GM19395 (cell line): ENCODE results near the gene MAP3K12.
"Not testable (repeated sequence)": the region's sequence is repeated elsewhere in the genome, so short reads cannot be mapped to it uniquely, and the experiment has no call there.

Source experiments
- ATAC-seq: cut with Tn5 transposase; IDR thresholded peaks from one replicate; pipeline ENCODE4 v1.9.1; 2021; ENCODE audit warnings: mild to moderate bottlenecking, moderate library complexity; ENCODE audit not compliant: unreplicated experiment

The MAP3K12 gene

DNA sequence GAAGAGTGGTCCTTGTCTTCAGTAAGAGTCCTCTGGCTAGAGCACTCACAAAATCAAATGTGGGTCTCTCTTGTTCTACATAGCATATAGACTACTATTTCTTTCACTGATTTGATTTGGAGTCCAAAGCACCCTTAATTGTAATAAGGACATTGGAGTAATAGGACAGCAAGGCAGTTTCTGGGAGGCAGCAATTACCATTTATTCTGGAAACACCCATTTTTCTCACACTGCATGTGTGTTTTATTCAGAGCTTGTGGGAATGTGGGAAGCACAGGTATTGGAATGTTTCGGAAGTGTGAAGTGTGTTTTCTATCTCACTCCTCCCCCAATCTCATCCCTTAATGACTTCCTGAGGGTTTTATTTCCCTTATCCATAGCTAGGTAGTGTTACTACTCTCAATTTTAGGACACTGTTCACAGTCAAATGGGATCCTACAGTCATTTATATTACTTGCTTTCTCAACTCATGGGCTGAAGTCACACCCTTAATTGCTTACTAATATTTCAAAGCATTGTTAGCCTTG, 27.1 kb downstream of the MAP3K12 start:
- ATAC-seq, result no peak

- ATAC-seq, result no peak
These were observed 31.0 kb downstream of the MAP3K12 start for GRCh38 chr12:53468282-53468681.

DNA sequence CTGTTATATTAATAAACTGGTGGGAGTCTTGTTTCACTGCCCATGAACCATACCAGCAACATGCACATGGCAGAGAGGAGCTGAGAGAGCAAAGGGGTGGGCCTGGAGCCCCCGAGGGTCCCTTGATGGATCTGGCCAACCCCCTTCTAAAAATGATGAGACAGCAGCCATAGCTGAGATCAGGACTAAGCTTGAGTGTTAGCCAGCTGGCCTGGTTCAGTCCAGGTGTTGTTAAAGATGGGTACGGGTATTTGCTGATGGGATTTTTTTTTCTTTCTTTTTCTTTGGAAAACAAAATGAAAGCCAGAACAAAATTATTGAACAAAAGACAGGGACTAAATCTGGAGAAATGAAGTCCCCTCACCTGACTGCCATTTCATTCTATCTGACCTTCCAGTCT, 31.4 kb downstream of the MAP3K12 start:
- ATAC-seq, result no peak

DNA sequence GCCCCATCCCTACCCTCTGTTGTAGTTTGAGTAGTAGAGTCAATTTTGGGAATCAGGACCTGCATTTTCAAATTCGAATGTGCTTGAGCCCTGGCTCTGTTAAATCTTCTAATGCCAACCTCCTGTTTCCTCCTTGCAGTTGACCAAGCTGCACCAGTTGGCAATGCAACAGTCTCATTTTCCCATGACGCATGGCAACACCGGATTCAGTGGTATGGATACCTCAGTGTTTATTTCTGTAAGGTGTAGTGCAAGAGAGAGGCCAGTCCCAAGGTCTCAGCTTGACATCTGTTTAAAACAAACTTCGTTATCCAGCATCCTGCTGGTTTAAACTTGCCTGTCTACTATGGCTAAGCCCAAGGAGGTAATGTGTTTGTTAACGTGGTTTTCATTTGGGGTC, 32.2 kb downstream of the MAP3K12 start:
- ATAC-seq, result no peak

DNA sequence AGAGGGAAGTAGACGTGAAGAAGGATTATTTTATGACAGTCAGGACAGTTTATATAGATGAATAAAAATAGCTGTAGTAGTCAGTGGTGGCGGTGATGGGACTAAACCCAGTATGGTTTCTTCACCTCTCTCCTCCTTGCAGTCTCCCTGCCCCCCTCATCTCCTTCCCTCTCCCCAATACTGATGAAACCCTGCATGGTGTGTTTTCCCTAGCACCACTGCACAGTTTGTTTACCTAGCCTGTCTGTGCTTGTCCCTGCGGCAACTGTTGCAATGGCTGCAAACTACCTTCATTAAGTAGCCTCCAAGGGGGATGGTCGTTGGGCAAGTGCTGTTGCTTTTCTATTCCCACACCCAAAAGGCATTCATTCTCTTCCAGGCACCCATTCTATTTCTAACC, 32.6 kb downstream of the MAP3K12 start:
- ATAC-seq, result no peak

- no peak for ATAC-seq
These were observed 33.6 kb downstream of the MAP3K12 start for GRCh38 chr12:53465679-53466078.

DNA sequence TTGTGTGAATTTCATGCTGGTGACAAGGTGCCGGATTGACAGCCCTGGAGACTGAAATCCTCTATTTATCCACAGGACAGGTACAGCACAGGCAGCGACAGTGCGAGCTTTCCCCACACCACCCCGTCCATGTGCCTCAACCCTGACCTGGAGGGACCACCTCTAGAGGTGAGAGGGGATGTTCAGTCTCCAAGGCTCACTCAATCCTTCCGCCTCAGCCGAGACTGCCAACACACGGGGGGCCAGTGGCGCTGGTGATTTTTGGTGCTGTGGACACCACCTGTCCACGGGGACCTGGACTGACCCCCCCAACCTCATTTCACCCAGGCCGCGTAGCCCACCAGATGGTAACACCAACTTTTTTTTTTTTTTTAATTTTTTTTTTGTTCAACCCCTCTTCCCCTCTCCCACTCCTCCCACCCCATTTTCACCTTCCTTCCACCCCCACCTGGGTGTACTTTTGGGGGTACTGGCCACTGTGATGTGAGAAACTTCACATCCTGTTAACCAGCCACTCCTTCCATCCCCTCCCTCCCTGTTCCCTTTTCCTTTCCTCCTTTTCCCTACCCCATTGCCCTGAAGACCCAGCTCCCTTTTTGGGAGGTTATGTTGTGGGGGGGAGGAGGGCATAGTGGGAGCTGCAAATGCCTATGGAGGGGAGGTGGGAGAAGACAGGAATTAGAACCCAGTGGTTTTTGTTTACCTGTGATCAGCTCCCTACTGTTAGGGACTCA, 34.4 kb downstream of the MAP3K12 start:
- no peak for ATAC-seq

DNA sequence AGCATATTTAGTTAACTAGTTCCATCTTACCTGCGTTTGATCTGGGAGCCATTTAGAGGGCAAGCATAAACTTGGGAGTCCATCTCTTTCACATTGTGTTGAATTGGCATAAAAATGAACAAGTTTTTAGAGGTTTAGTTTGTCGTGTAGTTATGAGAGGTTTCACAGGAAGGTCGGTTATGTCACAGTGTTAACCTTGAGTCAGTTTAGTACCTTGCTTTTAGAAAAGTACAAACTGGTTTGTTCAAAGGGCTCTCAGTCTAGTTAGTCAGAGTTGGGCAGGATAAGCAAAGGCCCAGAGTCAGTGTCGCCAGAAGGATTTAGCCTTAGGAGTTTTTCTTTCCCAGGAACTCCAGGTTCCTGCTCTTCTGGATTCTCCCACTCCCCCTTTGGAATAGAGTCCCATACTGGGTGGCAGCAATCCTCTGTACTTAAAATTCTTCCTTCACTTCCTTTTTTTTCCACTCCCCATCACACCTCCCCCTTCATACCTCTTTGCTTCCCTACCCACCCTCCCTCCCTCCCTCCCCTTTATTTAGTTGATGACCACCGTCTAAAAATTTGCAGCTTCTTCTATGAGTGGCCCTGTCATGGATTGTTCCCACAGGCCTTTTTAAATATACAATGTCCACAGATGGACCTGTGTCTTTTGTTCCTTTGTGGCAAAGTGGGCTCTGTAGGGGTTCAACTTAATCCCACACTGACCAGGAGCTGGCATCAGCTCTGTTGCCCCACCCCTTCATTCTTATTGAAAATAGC, 35.3 kb downstream of the MAP3K12 start:
- ATAC-seq, result no peak

DNA sequence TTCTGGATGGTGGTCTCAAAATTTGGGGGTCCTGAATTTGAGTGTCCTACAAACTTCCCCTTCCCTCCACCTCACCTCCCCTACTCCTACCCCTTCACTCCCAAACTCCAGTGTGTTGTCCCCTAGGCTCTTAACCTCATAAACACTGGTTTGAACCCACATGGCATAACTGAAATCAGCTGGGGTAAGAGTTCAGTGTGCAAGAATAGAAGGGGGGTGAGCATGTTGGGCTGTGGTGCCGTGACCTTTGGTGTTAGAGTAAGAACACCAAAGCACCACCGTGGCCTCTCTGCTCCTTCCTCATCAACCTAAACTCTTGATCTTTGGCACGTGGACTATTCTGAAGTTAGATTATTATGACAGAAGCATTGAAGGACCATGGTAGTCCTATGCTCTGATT, 36.3 kb downstream of the MAP3K12 start:
- ATAC-seq, result no peak

DNA sequence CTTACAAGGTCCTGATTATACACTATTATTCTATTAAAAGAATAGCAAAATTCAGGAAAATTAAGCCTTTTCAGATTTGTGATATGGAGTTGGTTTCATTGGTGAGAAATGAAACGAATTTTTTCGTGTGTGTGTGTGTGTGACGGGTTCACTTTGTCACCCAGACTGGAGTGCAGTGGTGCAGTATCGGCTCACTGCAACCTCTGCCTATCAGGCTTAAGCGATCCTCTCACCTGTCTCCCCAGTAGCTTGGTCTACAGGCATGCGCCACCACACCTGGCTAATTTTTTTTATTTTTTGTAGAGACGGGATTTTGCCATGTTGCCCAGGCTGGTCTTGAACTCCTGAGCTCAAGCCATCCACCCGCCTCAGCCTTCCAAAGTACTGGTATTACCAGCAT, 37.7 kb downstream of the MAP3K12 start:
- no peak for ATAC-seq

GRCh38 chr12:53461059-53461458, 38.2 kb downstream of the MAP3K12 start:
- no peak for ATAC-seq

- no peak for ATAC-seq
These were observed 40.2 kb downstream of the MAP3K12 start for GRCh38 chr12:53459097-53459496.

GRCh38 chr12:53456654-53457366, 42.4 kb downstream of the MAP3K12 start:
- ATAC-seq, result no peak

GRCh38 chr12:53454707-53455106, 44.6 kb downstream of the MAP3K12 start:
- ATAC-seq, result no peak

DNA sequence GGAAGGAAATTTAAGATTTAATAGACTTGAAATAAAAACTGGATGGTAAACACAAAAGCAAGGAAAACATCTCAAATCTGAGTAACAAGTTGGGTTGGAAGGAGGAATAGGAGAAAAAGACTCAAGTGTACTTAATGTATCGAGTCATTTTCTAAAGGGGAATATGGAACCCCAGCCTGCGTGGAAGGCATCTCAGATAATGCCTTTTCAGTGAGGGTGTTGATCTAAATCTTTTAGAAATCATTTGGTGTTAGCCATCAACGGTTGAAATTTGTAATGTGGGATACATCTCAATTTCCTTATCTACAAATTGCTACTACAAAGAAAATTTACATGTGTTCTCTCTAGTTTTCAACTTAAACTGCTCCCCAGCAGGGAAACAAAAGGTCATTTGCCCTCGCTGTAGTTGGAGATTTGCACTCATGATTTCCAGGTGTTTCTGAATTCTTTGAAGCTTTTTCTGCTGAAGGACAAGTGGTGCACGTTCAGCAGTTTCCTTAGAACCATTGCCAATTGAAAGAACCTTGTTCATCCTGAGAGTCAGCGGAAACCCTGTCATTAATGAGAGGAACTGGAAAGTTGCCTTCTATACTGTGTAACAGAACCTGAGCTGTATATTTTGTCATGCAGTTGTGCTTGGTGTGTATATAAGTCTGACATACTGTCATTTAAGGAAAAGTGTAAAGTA, 45.2 kb downstream of the MAP3K12 start:
- no peak for ATAC-seq

- no peak for ATAC-seq
These were observed 46.8 kb downstream of the MAP3K12 start for GRCh38 chr12:53452159-53453077.

DNA sequence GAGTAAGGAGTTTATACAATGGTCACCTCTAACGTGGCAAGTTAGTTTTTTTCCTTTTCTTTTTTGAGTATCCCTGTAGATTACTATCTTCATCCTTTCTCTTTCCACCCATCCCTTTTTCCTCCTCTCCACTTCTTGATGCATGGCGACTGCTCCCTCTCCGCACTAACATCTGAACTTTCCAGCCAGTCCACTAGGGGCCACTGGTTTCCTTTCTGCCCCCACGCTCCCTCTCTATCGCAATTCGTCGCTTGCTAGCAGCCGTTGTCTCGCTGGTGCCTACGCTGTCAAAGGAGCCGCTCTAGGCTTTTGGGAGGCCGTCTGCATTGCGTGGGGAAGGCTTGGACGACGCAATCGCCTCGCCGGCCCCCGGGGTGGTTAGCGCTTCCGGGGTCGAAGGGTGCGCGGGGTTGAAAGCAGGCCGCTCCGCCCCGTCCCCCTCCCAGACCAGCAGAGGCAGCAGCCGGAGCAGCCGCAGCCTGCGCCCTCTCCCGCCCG, 47.5 kb downstream of the MAP3K12 start, which contains the start of gene PCBP2:
TSS of gene PCBP2 (plus strand) at position 442 of the 498 bp plus-strand sequence. CDS start 2,699 bp downstream, outside the sequence.
- ATAC-seq, result peak; percentile 96

GRCh38 chr12:53450936-53451335, 48.3 kb downstream of the MAP3K12 start:
- no peak for ATAC-seq

DNA sequence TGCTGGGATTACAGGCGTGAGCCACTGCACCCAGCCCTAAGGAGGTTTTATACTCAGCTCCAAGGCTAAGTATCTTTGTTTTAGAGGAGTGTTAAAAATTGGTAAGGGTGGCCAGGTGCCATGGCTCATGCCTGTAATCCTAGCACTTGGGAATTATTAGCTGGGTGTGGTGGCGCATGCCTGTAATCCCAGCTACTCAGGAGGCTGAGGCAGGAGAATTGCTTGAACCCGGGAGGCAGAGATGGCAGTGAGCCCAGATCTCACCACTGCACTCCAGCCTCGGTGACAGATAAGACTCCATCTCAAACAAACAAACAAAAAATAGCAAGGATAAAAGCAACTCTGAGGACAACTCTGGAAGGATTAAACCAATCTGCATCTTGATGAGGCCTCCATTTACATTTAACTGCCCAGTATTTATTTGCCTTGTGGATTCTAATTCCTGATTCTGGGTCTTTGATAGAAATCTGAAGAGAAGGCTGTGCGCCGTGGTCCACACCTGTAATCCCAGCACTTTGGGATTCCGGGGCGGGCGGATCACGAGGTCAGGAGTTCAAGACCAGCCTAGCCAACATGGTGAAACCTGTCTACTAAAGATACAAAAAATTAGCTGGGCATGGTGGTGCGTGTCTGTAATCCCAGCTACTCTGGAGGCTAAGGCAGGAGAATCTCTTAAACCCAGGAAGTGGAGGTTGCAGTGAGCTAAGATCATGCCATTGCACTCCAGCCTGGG, 54.5 kb downstream of the MAP3K12 start:
- ATAC-seq, result not testable (repeated sequence)
